Neural cell (in vitro differentiated cells): ENCODE data around the gene REXO1. TPM values are rescaled to one million over a fixed set of nuclear protein-coding genes. Genes with fewer than 3 reads are reported as not detected.

ENCODE experiments used
- H2AFZ ChIP-seq: fragments of 200-600, 300-800 bp; sonication (generic), shearing (Covaris generic); 2 replicates; pipeline ENCODE4 v1.6.0; 2014; ENCODE audit warnings: low read depth, mild to moderate bottlenecking, antibody characterized with exemption, low read length, moderate library complexity
- H3F3A ChIP-seq: fragments of 200-600 bp; shearing (Covaris generic); 2 replicates; pipeline ENCODE4 v1.6.1; 2016; ENCODE audit warnings: mild to moderate bottlenecking, moderate library complexity, mixed read lengths, antibody characterized with exemption, low read length; ENCODE audit not compliant: insufficient read depth, poor library complexity, severe bottlenecking
- H3K27ac ChIP-seq: fragments of 200-600, 300-800 bp; sonication (generic), shearing (Covaris generic); 2 replicates; pipeline ENCODE4 v1.5.1; 2014; ENCODE audit warnings: mild to moderate bottlenecking, low read length, moderate library complexity
- H3K27me3 ChIP-seq: fragments of 300-800, 200-600 bp; sonication (generic), shearing (Covaris generic); 2 replicates; pipeline ENCODE4 v1.6.0; 2014; ENCODE audit warnings: mild to moderate bottlenecking, low read depth, low read length, moderate library complexity; ENCODE audit not compliant: insufficient read depth
- H3K36me3 ChIP-seq: fragments of 300-800, 200-600 bp; sonication (generic), shearing (Covaris generic); 2 replicates; pipeline ENCODE4 v1.5.1; 2014; ENCODE audit warnings: mild to moderate bottlenecking, antibody characterized with exemption, low read length, moderate library complexity; ENCODE audit not compliant: insufficient read depth
- H3K4me2 ChIP-seq: fragments of 300-800, 200-600 bp; sonication (generic), shearing (Covaris generic); 2 replicates; pipeline ENCODE4 v1.6.0; 2014; ENCODE audit warnings: mild to moderate bottlenecking, low read length
- H3K4me3 ChIP-seq: fragments of 300-800, 200-600 bp; sonication (generic), shearing (Covaris generic); 2 replicates; pipeline ENCODE4 v1.5.1; 2014; ENCODE audit warnings: mild to moderate bottlenecking, low read length, moderate library complexity
- H3K79me2 ChIP-seq: fragments of 200-600 bp; shearing (Covaris generic); replicated peaks from 2 replicates; pipeline ENCODE4 v1.6.0; 2014; ENCODE audit warnings: mild to moderate bottlenecking, low read length, moderate library complexity; ENCODE audit not compliant: insufficient read depth
- H3K9ac ChIP-seq: fragments of 300-800, 200-600 bp; sonication (generic), shearing (Covaris generic); 2 replicates; pipeline ENCODE4 v1.6.1; 2016; ENCODE audit warnings: mild to moderate bottlenecking, low read length, mixed read lengths
- H3K9me2 ChIP-seq: fragments of 200-600 bp; shearing (Covaris generic); 2 replicates; pipeline ENCODE4 v1.6.1; 2016; ENCODE audit warnings: mild to moderate bottlenecking, low read length, mixed read lengths; ENCODE audit not compliant: insufficient read depth
- H3K9me3 ChIP-seq: fragments of 200-600, 300-800 bp; sonication (generic), shearing (Covaris generic); 2 replicates; pipeline ENCODE4 v1.6.1; 2016; ENCODE audit warnings: mild to moderate bottlenecking, mixed run types, low read length, moderate library complexity, mixed read lengths
- H4K20me1 ChIP-seq: fragments of 200-600 bp; shearing (Covaris generic); 2 replicates; pipeline ENCODE4 v1.6.1; 2016; ENCODE audit warnings: mild to moderate bottlenecking, mixed run types; ENCODE audit not compliant: insufficient read depth
- EP300 ChIP-seq: fragments of 450-650 bp; conservative IDR thresholded peaks from 2 replicates; pipeline ENCODE4 v1.6.1; 2014; ENCODE audit warnings: antibody characterized with exemption, mild to moderate bottlenecking, moderate library complexity; ENCODE audit not compliant: poor library complexity, severe bottlenecking
- EZH2 ChIP-seq: fragments of 200-600, 300-800 bp; shearing (Covaris generic), sonication (generic); IDR thresholded peaks from 2 replicates; pipeline ENCODE4 v1.6.1; 2014; ENCODE audit warnings: antibody characterized with exemption, low read length, borderline replicate concordance, mild to moderate bottlenecking; ENCODE audit not compliant: insufficient read depth, poor library complexity, severe bottlenecking
- MXI1 ChIP-seq: fragments of 450-650 bp; conservative IDR thresholded peaks from 2 replicates; pipeline ENCODE4 v1.6.1; 2014; ENCODE audit warnings: antibody characterized with exemption, mild to moderate bottlenecking; ENCODE audit not compliant: poor library complexity, severe bottlenecking
- POLR2AphosphoS5 ChIP-seq: IDR thresholded peaks from 2 replicates; pipeline ENCODE4 v1.6.1; 2012
- RAD21 ChIP-seq: fragments of 450-650 bp; conservative IDR thresholded peaks from 2 replicates; pipeline ENCODE4 v1.6.1; 2014; ENCODE audit warnings: antibody characterized with exemption, mild to moderate bottlenecking, moderate library complexity
- SMC3 ChIP-seq: fragments of 450-650 bp; conservative IDR thresholded peaks from 2 replicates; pipeline ENCODE4 v1.6.1; 2014; ENCODE audit warnings: antibody characterized with exemption, mild to moderate bottlenecking, moderate library complexity; ENCODE audit not compliant: poor library complexity
- TAF1 ChIP-seq: IDR thresholded peaks from 2 replicates; pipeline ENCODE4 v1.6.1; 2012; ENCODE audit warnings: low read depth
- polyA plus RNA-seq: library from polyadenylated mRNA; depleted of rRNA; stranded (reverse); fragments of >200 nt; gene quantifications from 2 replicates; pipeline ENCODE4 v1.2.3, GENCODE V29; 2014
- TF ChIP-seq, protein P1 (sequence below): fragments of 450-650 bp; IDR thresholded peaks from 2 replicates; pipeline ENCODE4 v1.5.1; 2014; ENCODE audit warnings: antibody characterized with exemption, mild to moderate bottlenecking, moderate library complexity; ENCODE audit not compliant: poor library complexity, severe bottlenecking
- TF ChIP-seq, protein P2 (sequence below): IDR thresholded peaks from 2 replicates; pipeline ENCODE4 v1.6.1; 2012; ENCODE audit warnings: borderline replicate concordance

REXO1 gene
- polyA plus RNA-seq, 1 donor from 2014 or later = 9.2 TPM

DNA sequence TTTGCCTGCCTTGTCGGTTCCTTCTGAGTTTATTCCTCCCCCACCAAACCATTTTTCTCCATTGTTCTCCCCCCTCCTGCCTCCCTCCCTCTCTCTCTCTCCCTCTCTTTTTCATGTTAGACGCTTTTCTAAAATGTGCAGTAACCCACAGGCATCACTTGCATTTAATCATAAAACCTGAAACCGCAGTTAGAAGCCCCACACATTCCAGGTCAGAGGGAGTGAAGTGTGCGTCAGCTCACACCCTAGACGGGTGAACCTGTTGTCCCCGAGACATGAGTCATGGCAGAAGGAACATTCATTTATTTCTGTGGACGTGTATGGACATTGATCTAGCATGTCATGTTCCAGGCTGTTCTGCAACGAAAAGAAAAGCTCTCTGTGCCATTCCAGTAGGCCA lies 75.1 kb downstream of the REXO1 start:
- Histone ChIP-seq H4K20me1 (no peaks in the 10 kb centered on the region), H3F3A (no peaks in the 10 kb centered on the region), H3K79me2 (no peaks in the 10 kb centered on the region), H3K9me2 (no peaks in the 10 kb centered on the region), H3K9me3 (peaks cover 22% of the 10 kb centered on the region), H3K9ac (no peak overlapping the region), H3K27me3 (peaks cover 91% of the 10 kb centered on the region), H3K27ac (no peak overlapping the region), H2AFZ (no peak overlapping the region), H3K4me3 (no peak overlapping the region), H3K4me2 (no peak overlapping the region), H3K36me3 (no peaks in the 10 kb centered on the region)
- TF ChIP-seq EP300 (no peak), POLR2AphosphoS5 (no peak), RAD21 (no peak), TAF1 (no peak), MXI1 (no peak), SMC3 (no peak), EZH2 (no peak)
- TF ChIP-seq, protein P1, sequence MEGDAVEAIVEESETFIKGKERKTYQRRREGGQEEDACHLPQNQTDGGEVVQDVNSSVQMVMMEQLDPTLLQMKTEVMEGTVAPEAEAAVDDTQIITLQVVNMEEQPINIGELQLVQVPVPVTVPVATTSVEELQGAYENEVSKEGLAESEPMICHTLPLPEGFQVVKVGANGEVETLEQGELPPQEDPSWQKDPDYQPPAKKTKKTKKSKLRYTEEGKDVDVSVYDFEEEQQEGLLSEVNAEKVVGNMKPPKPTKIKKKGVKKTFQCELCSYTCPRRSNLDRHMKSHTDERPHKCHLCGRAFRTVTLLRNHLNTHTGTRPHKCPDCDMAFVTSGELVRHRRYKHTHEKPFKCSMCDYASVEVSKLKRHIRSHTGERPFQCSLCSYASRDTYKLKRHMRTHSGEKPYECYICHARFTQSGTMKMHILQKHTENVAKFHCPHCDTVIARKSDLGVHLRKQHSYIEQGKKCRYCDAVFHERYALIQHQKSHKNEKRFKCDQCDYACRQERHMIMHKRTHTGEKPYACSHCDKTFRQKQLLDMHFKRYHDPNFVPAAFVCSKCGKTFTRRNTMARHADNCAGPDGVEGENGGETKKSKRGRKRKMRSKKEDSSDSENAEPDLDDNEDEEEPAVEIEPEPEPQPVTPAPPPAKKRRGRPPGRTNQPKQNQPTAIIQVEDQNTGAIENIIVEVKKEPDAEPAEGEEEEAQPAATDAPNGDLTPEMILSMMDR = no peak
- TF ChIP-seq, protein P2, sequence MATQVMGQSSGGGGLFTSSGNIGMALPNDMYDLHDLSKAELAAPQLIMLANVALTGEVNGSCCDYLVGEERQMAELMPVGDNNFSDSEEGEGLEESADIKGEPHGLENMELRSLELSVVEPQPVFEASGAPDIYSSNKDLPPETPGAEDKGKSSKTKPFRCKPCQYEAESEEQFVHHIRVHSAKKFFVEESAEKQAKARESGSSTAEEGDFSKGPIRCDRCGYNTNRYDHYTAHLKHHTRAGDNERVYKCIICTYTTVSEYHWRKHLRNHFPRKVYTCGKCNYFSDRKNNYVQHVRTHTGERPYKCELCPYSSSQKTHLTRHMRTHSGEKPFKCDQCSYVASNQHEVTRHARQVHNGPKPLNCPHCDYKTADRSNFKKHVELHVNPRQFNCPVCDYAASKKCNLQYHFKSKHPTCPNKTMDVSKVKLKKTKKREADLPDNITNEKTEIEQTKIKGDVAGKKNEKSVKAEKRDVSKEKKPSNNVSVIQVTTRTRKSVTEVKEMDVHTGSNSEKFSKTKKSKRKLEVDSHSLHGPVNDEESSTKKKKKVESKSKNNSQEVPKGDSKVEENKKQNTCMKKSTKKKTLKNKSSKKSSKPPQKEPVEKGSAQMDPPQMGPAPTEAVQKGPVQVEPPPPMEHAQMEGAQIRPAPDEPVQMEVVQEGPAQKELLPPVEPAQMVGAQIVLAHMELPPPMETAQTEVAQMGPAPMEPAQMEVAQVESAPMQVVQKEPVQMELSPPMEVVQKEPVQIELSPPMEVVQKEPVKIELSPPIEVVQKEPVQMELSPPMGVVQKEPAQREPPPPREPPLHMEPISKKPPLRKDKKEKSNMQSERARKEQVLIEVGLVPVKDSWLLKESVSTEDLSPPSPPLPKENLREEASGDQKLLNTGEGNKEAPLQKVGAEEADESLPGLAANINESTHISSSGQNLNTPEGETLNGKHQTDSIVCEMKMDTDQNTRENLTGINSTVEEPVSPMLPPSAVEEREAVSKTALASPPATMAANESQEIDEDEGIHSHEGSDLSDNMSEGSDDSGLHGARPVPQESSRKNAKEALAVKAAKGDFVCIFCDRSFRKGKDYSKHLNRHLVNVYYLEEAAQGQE = no peak

DNA sequence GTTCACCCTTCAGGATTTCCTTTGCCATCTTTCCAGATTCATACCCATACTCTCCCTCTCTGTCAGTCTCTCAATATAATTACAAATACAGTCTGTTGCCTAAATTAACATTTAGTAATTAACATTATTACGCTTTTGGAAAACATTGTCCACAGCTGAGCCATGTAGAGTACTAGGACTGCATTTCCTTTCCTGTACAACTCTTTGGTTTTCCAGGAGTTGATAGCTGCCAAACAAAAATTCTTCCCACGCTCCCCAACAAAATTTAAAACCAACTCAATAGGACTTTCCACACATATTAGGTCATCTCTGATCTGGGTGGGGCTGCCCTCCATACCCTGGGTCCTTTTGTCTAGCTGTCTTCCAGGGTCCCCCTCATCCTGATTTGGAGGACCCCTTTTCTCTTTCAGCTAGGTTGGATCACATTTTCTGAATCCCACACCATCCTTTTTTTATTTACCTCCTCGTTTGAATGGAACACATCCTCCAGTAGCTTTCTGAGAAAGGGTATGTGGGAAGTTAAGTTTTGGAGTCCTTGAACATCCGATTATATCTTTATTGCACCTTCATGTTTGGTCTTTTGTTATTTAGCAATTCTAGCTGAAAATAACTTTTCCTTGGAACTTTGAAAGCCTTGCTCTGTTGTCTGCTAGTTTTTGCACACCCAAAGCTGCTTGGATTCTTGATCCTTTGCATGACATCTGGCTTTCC lies 77.3 kb downstream of the REXO1 start:
- H3K27me3 ChIP-seq = peaks cover 93% of the 10 kb centered on the region
- H2AFZ ChIP-seq = no peak overlapping the region
- peaks cover 22% of the 10 kb centered on the region for H3K9me3 ChIP-seq
- no peaks in the 10 kb centered on the region for H3F3A ChIP-seq
- no peaks in the 10 kb centered on the region for H3K79me2 ChIP-seq
- H3K9ac ChIP-seq = no peak overlapping the region
- TF ChIP-seq, protein P2 = no peak
- TF ChIP-seq TAF1 (no peak), EP300 (no peak), EZH2 (no peak), SMC3 (no peak), POLR2AphosphoS5 (no peak), MXI1 (no peak), RAD21 (no peak)
- TF ChIP-seq, protein P1 = no peak
- H4K20me1 ChIP-seq = no peaks in the 10 kb centered on the region
- no peaks in the 10 kb centered on the region for H3K9me2 ChIP-seq
- H3K4me2 ChIP-seq = no peak overlapping the region
- no peak overlapping the region for H3K4me3 ChIP-seq
- no peaks in the 10 kb centered on the region for H3K36me3 ChIP-seq
- H3K27ac ChIP-seq = no peak overlapping the region
